Measurements from ENCODE around the gene GNA15.
"Not testable (repeated sequence)": the region's sequence is repeated elsewhere in the genome, so short reads cannot be mapped to it uniquely, and the experiment has no call there.

GNA15 gene

GRCh38 chr19:3190921-3191805, 55.3 kb downstream of the GNA15 start:
- no peak for DNase-seq (ENCODE audit: low spot score)

GRCh38 chr19:3191806-3192104, 55.9 kb downstream of the GNA15 start:
- DNase-seq (ENCODE audit: low spot score): not testable (repeated sequence)

- no peak for DNase-seq (ENCODE audit: low spot score)
These were observed 56.4 kb downstream of the GNA15 start for GRCh38 chr19:3192228-3192635.

- no peak for DNase-seq (ENCODE audit: low spot score)
These were observed 56.9 kb downstream of the GNA15 start for GRCh38 chr19:3192684-3193083.

- DNase-seq (ENCODE audit: low spot score): no peak
These were observed 57.6 kb downstream of the GNA15 start for GRCh38 chr19:3193256-3194105.

- no peak for DNase-seq (ENCODE audit: low spot score)
These were observed 58.6 kb downstream of the GNA15 start for GRCh38 chr19:3194106-3195087.

GRCh38 chr19:3196064-3196932, 60.5 kb downstream of the GNA15 start:
- DNase-seq (ENCODE audit: low spot score): no peak

- no peak for DNase-seq (ENCODE audit: low spot score)
These were observed 61.0 kb downstream of the GNA15 start for GRCh38 chr19:3196933-3197205.

- no peak for DNase-seq (ENCODE audit: low spot score)
These were observed 63.3 kb downstream of the GNA15 start for GRCh38 chr19:3198901-3199700.

- no peak for DNase-seq (ENCODE audit: low spot score)
These were observed 65.4 kb downstream of the GNA15 start for GRCh38 chr19:3201072-3201700.

GRCh38 chr19:3201911-3202310, 66.1 kb downstream of the GNA15 start:
- DNase-seq (ENCODE audit: low spot score): no peak

- no peak for DNase-seq (ENCODE audit: low spot score)
These were observed 66.5 kb downstream of the GNA15 start for GRCh38 chr19:3202346-3202745.

- DNase-seq (ENCODE audit: low spot score): not testable (repeated sequence)
These were observed 67.1 kb downstream of the GNA15 start for GRCh38 chr19:3202895-3203294.

GRCh38 chr19:3203805-3204645, 68.2 kb downstream of the GNA15 start:
- no peak for DNase-seq (ENCODE audit: low spot score)

GRCh38 chr19:3204646-3205275, 68.9 kb downstream of the GNA15 start:
- DNase-seq (ENCODE audit: low spot score): no peak

- DNase-seq (ENCODE audit: low spot score): no peak
These were observed 70.6 kb downstream of the GNA15 start for GRCh38 chr19:3206216-3206953.

- DNase-seq (ENCODE audit: low spot score): no peak
These were observed 71.8 kb downstream of the GNA15 start for GRCh38 chr19:3207461-3208242.
